HL-60 (cell line): ENCODE results near the gene OSBPL8.

ENCODE experiments used
- POLR2AphosphoS5 ChIP-seq: IDR thresholded peaks from 2 replicates; pipeline ENCODE4 v1.6.1; 2012; ENCODE audit warnings: low read depth
- SPI1 ChIP-seq: IDR thresholded peaks from 2 replicates; pipeline ENCODE4 v1.6.1; 2012; ENCODE audit warnings: low read depth, mild to moderate bottlenecking, borderline replicate concordance
- TF ChIP-seq, protein P1 (sequence below): IDR thresholded peaks from one replicate; pipeline ENCODE4 v1.5.1; 2011; ENCODE audit warnings: low read length, control low read depth, inconsistent platforms; ENCODE audit not compliant: insufficient read depth

DNA sequence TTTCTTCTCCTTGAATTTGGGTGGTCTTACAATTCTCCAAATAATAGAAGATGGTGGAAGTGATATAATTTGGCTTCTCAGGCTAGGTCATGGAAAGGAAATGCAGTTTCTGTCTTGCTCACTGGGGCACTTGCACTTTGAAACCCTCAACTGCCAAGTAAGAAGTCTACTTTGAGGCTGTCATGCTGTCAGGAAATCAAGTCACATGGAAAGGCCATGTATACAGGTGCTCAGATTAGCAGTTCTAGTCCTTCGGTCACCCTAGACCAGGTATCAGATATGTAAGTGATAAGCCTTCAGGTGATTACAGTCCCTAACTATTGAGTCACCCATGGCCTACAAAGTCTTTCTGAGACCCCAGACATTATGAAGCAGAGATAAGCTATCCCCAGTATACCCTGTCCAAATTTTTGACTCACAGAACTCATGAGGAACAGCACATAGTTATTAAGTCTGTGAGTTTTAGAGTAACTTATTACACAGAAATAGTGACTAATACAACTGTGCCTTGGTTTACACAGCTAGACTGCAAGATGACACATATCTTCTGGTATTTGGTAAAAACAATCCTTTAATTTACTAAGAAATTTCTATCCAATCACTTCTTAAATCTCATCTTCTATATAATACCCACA, 185.1 kb downstream of the OSBPL8 start:
- TF ChIP-seq, protein P1, sequence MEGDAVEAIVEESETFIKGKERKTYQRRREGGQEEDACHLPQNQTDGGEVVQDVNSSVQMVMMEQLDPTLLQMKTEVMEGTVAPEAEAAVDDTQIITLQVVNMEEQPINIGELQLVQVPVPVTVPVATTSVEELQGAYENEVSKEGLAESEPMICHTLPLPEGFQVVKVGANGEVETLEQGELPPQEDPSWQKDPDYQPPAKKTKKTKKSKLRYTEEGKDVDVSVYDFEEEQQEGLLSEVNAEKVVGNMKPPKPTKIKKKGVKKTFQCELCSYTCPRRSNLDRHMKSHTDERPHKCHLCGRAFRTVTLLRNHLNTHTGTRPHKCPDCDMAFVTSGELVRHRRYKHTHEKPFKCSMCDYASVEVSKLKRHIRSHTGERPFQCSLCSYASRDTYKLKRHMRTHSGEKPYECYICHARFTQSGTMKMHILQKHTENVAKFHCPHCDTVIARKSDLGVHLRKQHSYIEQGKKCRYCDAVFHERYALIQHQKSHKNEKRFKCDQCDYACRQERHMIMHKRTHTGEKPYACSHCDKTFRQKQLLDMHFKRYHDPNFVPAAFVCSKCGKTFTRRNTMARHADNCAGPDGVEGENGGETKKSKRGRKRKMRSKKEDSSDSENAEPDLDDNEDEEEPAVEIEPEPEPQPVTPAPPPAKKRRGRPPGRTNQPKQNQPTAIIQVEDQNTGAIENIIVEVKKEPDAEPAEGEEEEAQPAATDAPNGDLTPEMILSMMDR = no peak
- TF ChIP-seq POLR2AphosphoS5 (no peak), SPI1 (no peak)
